Prostate gland (tissue), 2 donors: Measurements from ENCODE around the gene MMP15.

Source experiments
- POLR2A ChIP-seq: fragments of 450-650 bp; IDR thresholded peaks from one replicate; pipeline ENCODE4 v1.6.1; 2016; ENCODE audit warnings: antibody characterized with exemption, mild to moderate bottlenecking
- POLR2AphosphoS5 ChIP-seq: sonication (generic); formaldehyde crosslinking; IDR thresholded peaks from one replicate; pipeline ENCODE4 v1.6.1; 2017; ENCODE audit warnings: antibody characterized with exemption
- TF ChIP-seq, protein P1 (sequence below), 4 experiments: fragments of 200-600 bp in 2 of 4; fragments of 450-650 bp in 2 of 4; sonication (generic) in 2 of 4; IDR thresholded peaks; 1 replicate in 3 of 4; 2 replicates in 1 of 4; pipeline ENCODE4 v1.5.1; 2016 to 2019; ENCODE audit warnings: antibody characterized with exemption in 4 of 4, mild to moderate bottlenecking in 2 of 4, moderate library complexity in 2 of 4

DNA sequence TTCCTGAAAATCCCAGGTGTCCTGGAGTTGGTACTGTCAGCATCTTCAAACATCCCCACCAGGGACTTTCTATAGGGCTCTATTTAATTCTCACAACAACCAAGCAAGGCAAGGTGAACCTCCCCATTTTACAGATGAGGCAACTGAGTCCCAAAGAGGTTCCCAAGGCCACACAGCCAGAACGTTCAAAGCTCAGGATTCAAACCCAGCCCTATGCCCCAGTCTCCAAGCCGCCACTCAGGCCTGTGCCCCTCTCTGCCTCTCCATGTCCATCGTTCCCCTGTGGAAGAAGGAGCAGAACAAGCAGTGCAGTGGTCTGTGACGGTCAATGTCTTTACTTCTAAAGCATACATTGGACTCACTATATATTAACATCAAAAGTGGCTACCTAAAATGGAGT, 31.2 kb upstream of the MMP15 start:
- TF ChIP-seq, protein P1, sequence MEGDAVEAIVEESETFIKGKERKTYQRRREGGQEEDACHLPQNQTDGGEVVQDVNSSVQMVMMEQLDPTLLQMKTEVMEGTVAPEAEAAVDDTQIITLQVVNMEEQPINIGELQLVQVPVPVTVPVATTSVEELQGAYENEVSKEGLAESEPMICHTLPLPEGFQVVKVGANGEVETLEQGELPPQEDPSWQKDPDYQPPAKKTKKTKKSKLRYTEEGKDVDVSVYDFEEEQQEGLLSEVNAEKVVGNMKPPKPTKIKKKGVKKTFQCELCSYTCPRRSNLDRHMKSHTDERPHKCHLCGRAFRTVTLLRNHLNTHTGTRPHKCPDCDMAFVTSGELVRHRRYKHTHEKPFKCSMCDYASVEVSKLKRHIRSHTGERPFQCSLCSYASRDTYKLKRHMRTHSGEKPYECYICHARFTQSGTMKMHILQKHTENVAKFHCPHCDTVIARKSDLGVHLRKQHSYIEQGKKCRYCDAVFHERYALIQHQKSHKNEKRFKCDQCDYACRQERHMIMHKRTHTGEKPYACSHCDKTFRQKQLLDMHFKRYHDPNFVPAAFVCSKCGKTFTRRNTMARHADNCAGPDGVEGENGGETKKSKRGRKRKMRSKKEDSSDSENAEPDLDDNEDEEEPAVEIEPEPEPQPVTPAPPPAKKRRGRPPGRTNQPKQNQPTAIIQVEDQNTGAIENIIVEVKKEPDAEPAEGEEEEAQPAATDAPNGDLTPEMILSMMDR (IDR thresholded peaks at IDR 0.05): no peak
- no peak for TF ChIP-seq POLR2A
- TF ChIP-seq POLR2AphosphoS5: no peak
